ENCODE data around the gene GALNT13. TPM values are rescaled to one million over a fixed set of nuclear protein-coding genes. Genes with fewer than 3 reads are reported as not detected.

Gene GALNT13
- total RNA-seq, 2 experiments from 2014 or later = not detected

GRCh38 chr2:153890576-153890975, 18.9 kb downstream of the GALNT13 start:
- Histone ChIP-seq H3K4me2 (ENCODE audit: low read length) (no peak overlapping the region), H3K79me2 (ENCODE audit: insufficient read depth, low read depth, low read length) (no peaks in the 10 kb centered on the region), H3K27ac (ENCODE audit: low read depth, low read length, poor library complexity, severe bottlenecking) (no peak overlapping the region), H4K20me1 (ENCODE audit: insufficient read depth, low read length) (no peaks in the 10 kb centered on the region), H3K9me2 (ENCODE audit: insufficient read depth, low read length) (0 out of 2 replicates have a peak, but pooled peaks cover 3% of the 10 kb centered on the region), H3K4me1 (ENCODE audit: insufficient read depth, low read length, poor library complexity, severe bottlenecking) (no peaks in the 10 kb centered on the region), H3K36me3 (ENCODE audit: insufficient read depth, low read length) (no peaks in the 10 kb centered on the region), H3K4me3 (ENCODE audit: low read depth, low read length, poor library complexity, severe bottlenecking) (no peak overlapping the region), H2AFZ (ENCODE audit: low read length) (no peak overlapping the region), H3K9me3 (ENCODE audit: low read length) (no peaks in the 10 kb centered on the region)
- DNase-seq (ENCODE audit: low spot score) = no peak
- CTCF ChIA-PET (ENCODE audit: unreplicated experiment) = no interaction called here
- TF ChIP-seq CTCF (conservative IDR thresholded peaks at IDR 0.05; ENCODE audit: low read length) = no peak
- no peak for TF ChIP-seq EZH2phosphoT487 (IDR thresholded peaks at IDR 0.05; ENCODE audit: borderline replicate concordance, low read depth, low read length)
- intact Hi-C loops (cut with micrococcal nuclease; ENCODE audit: unreplicated experiment) = no loop called here
- POLR2A ChIA-PET = interaction anchor here (0.6 kb wide), 1 partner anchor 680 kb away, joined by 3 read pairs; no protein-coding TSS in a partner anchor
- no TSS peak for BruUV-seq (replicated peaks)

- no peak for TF ChIP-seq EZH2phosphoT487 (IDR thresholded peaks at IDR 0.05; ENCODE audit: borderline replicate concordance, low read depth, low read length)
- no peak for TF ChIP-seq CTCF (conservative IDR thresholded peaks at IDR 0.05; ENCODE audit: low read length)
- H3K4me3 ChIP-seq (ENCODE audit: low read depth, low read length, poor library complexity, severe bottlenecking) = no peak overlapping the region
- CTCF ChIA-PET (ENCODE audit: unreplicated experiment) = no interaction called here
Measured at GRCh38 chr2:153891051-153891450, 19.3 kb downstream of the GALNT13 start.

DNA sequence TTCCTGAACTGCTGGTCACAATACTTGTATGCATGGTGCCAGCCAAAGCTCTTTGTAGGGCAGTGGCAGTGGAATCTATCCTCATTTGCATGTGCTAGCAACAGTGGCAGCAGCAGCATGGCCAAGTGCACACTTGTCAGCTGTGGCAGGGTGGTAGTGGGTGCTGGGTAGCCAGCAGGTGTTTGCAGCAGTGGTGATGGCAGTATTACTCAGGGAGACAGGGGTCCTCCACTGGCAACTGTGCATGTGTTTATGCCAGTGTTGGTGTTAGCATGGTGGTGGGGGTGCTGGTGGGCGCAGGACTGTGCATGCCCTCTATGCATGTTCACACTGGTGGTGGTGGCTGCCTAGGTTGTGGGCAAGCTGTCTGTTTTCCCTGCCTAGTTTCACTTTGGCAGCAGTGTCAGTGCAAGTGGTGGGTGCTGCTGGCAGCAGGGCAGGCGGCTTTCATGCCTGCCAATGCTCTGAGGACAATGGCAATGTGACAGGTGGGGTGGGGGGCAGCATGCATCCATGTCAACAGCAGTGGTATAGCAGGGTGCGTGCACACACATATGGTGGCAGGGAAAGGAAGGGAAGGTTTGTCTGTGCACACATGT, 41.2 kb downstream of the GALNT13 start:
- Histone ChIP-seq H3K36me3 (ENCODE audit: insufficient read depth, low read length) (no peaks in the 10 kb centered on the region), H3K79me2 (ENCODE audit: insufficient read depth, low read depth, low read length) (no peaks in the 10 kb centered on the region)

More at GRCh38 chr2:153891051-153891450, 19.3 kb downstream of the GALNT13 start:
- Histone ChIP-seq H2AFZ (ENCODE audit: low read length) (no peak overlapping the region), H3K36me3 (ENCODE audit: insufficient read depth, low read length) (no peaks in the 10 kb centered on the region), H3K9me2 (ENCODE audit: insufficient read depth, low read length) (0 out of 2 replicates have a peak, but pooled peaks cover 3% of the 10 kb centered on the region), H3K4me2 (ENCODE audit: low read length) (no peak overlapping the region), H3K27ac (ENCODE audit: low read depth, low read length, poor library complexity, severe bottlenecking) (no peak overlapping the region), H4K20me1 (ENCODE audit: insufficient read depth, low read length) (no peaks in the 10 kb centered on the region), H3K79me2 (ENCODE audit: insufficient read depth, low read depth, low read length) (no peaks in the 10 kb centered on the region), H3K9me3 (ENCODE audit: low read length) (no peaks in the 10 kb centered on the region), H3K4me1 (ENCODE audit: insufficient read depth, low read length, poor library complexity, severe bottlenecking) (no peaks in the 10 kb centered on the region)
- POLR2A ChIA-PET = no interaction called here
- no TSS peak for BruUV-seq (replicated peaks)
- no peak for DNase-seq (ENCODE audit: low spot score)
- intact Hi-C loops (cut with micrococcal nuclease; ENCODE audit: unreplicated experiment) = no loop called here

More for the DNA sequence above, 41.2 kb downstream of the GALNT13 start:
- no TSS peak for BruUV-seq (replicated peaks)
- TF ChIP-seq EZH2phosphoT487 (IDR thresholded peaks at IDR 0.05; ENCODE audit: borderline replicate concordance, low read depth, low read length) = no peak
- no peak for TF ChIP-seq CTCF (conservative IDR thresholded peaks at IDR 0.05; ENCODE audit: low read length)
- intact Hi-C loops (cut with micrococcal nuclease; ENCODE audit: unreplicated experiment) = no loop called here
- no peaks in the 10 kb centered on the region for H3K9me2 ChIP-seq (ENCODE audit: insufficient read depth, low read length)
- no peaks in the 10 kb centered on the region for H3K9me3 ChIP-seq (ENCODE audit: low read length)
- H3K4me1 ChIP-seq (ENCODE audit: insufficient read depth, low read length, poor library complexity, severe bottlenecking) = no peaks in the 10 kb centered on the region
- ChIA-PET POLR2A (interaction anchor here (0.7 kb wide), 1 partner anchor 20 kb away, joined by 4 read pairs; no protein-coding TSS in a partner anchor), CTCF (ENCODE audit: unreplicated experiment) (no interaction called here)
- no peak overlapping the region for H3K4me2 ChIP-seq (ENCODE audit: low read length)
- H3K4me3 ChIP-seq (ENCODE audit: low read depth, low read length, poor library complexity, severe bottlenecking) = no peak overlapping the region
- H2AFZ ChIP-seq (ENCODE audit: low read length) = no peak overlapping the region
- DNase-seq (ENCODE audit: low spot score) = no peak
- H3K27ac ChIP-seq (ENCODE audit: low read depth, low read length, poor library complexity, severe bottlenecking) = no peak overlapping the region
- H4K20me1 ChIP-seq (ENCODE audit: insufficient read depth, low read length) = no peaks in the 10 kb centered on the region

Measured in OCI-LY7 (cell line).